Caco-2 (cell line): ENCODE data around the gene NTN4. TPM values are rescaled to one million over a fixed set of nuclear protein-coding genes. Genes with fewer than 3 reads are reported as not detected.

Experiments used
- BruUV-seq: library from RNA; stranded (reverse); fragments of 400-500 nt; replicated peaks from 2 replicates; lab custom pipeline; 2021; lab: Mats Ljungman, UMichigan
- CTCF ChIA-PET: fragments of 300-600 bp; sonication (Branson Sonifier 250); formaldehyde crosslinking; loops from one replicate; lab custom pipeline; 2022; ENCODE audit warnings: antibody characterized with exemption; lab: Charles Lee
- POLR2A ChIA-PET: fragments of 300-600 bp; sonication (Branson Sonifier 250); formaldehyde crosslinking; loops from one replicate; lab custom pipeline; 2022; ENCODE audit warnings: antibody characterized with exemption; lab: Charles Lee
- DNase-seq, 2 experiments: peaks; one replicate each; pipeline versions ENCODE4 v3.0.0 to v3.0.0-alpha.2; 2020 to 2022
- H3K27me3 ChIP-seq: replicated peaks from 2 replicates; pipeline ENCODE4 v1.6.0; 2011; ENCODE audit warnings: low read length; ENCODE audit not compliant: control insufficient read depth, insufficient read depth
- H3K36me3 ChIP-seq: 2 replicates; pipeline ENCODE4 v1.5.1; 2011; ENCODE audit warnings: low read length; ENCODE audit not compliant: control insufficient read depth, insufficient read depth
- H3K4me1 ChIP-seq: fragments of 250-450 bp; sonication (Bioruptor Pico); 2 replicates; pipeline ENCODE4 v1.5.1; 2020; ENCODE audit warnings: mild to moderate bottlenecking
- H3K4me3 ChIP-seq: 2 replicates; pipeline ENCODE4 v1.5.1; 2011; ENCODE audit warnings: low read depth, mild to moderate bottlenecking, control low read depth, low read length
- H3K9me3 ChIP-seq: fragments of 250-450 bp; sonication (Bioruptor Pico); 2 replicates; pipeline ENCODE4 v1.5.1; 2020; ENCODE audit warnings: mild to moderate bottlenecking, moderate library complexity
- H3K27ac Mint-ChIP-seq: one replicate; pipeline ENCODE4 v1.8.0; 2022; ENCODE audit warnings: mixed read lengths; ENCODE audit not compliant: unreplicated experiment
- H3K27me3 Mint-ChIP-seq: one replicate; pipeline ENCODE4 v1.8.0; 2022; ENCODE audit warnings: mixed read lengths; ENCODE audit not compliant: insufficient read depth, unreplicated experiment
- H3K36me3 Mint-ChIP-seq: one replicate; pipeline ENCODE4 v1.8.0; 2022; ENCODE audit warnings: mild to moderate bottlenecking, mixed read lengths; ENCODE audit not compliant: insufficient read depth, unreplicated experiment
- H3K4me1 Mint-ChIP-seq: one replicate; pipeline ENCODE4 v1.8.0; 2022; ENCODE audit warnings: low read depth, mixed read lengths; ENCODE audit not compliant: unreplicated experiment
- H3K4me3 Mint-ChIP-seq: one replicate; pipeline ENCODE4 v1.8.0; 2022; ENCODE audit warnings: mild to moderate bottlenecking, moderate library complexity, mixed read lengths; ENCODE audit not compliant: unreplicated experiment
- H3K9me3 Mint-ChIP-seq: one replicate; pipeline ENCODE4 v1.8.0; 2022; ENCODE audit warnings: mixed read lengths; ENCODE audit not compliant: unreplicated experiment
- CTCF ChIP-seq, 2 experiments: fragments of 200-600 bp in 1 of 2; IDR thresholded peaks; 1 replicate in 1 of 2; 2 replicates in 1 of 2; pipeline versions ENCODE4 v1.5.1 to v1.8.0; 2011 to 2022; ENCODE audit warnings: antibody characterized with exemption in 1 of 2, control low read depth in 1 of 2, inconsistent platforms in 1 of 2, low read depth in 1 of 2, low read length in 1 of 2, mild to moderate bottlenecking in 1 of 2, moderate library complexity in 1 of 2; ENCODE audit not compliant: insufficient read depth in 1 of 2, severe bottlenecking in 1 of 2, unreplicated experiment in 1 of 2
- intact Hi-C: fragments of 100-400 bp; cut with micrococcal nuclease; formaldehyde crosslinking; loops from one replicate; pipeline ENCODE4 v1.10.0; 2022; ENCODE audit not compliant: unreplicated experiment
- total RNA-seq: library from RNA; stranded (reverse); gene quantifications from 2 replicates; pipeline ENCODE4 v1.2.3, GENCODE V29; 2022

The NTN4 gene
- total RNA-seq, 1 experiment from 2014 or later = 54.1 TPM

GRCh38 chr12:95834572-95834971 lies 44.0 kb upstream of the NTN4 start:
- H3K9me3 Mint-ChIP-seq = no peaks in the 10 kb centered on the region
- Histone ChIP-seq H3K4me1 (peaks cover 5% of the 10 kb centered on the region; the same call in 1 of the 2 replicates), H3K36me3 (no peaks in the 10 kb centered on the region), H3K4me3 (no peak overlapping the region), H3K27me3 (no peaks in the 10 kb centered on the region), H3K9me3 (no peaks in the 10 kb centered on the region)
- POLR2A ChIA-PET = interaction anchor here (0.6 kb wide), 1 partner anchor 343 kb away, joined by 3 read pairs; no protein-coding TSS in a partner anchor
- no peak overlapping the region for H3K27ac Mint-ChIP-seq
- H3K4me3 Mint-ChIP-seq = no peak overlapping the region
- H3K4me1 Mint-ChIP-seq = peaks cover 7% of the 10 kb centered on the region
- no TSS peak for BruUV-seq
- no peaks in the 10 kb centered on the region for H3K36me3 Mint-ChIP-seq
- H3K27me3 Mint-ChIP-seq = peaks cover 9% of the 10 kb centered on the region
- CTCF ChIA-PET = no interaction called here
- no peak for DNase-seq
- TF ChIP-seq CTCF (IDR thresholded peaks at IDR 0.05; ENCODE audit: insufficient read depth in 1 of 2, low read depth in 1 of 2, low read length in 1 of 2, severe bottlenecking in 1 of 2, unreplicated experiment in 1 of 2) = no peak
- intact Hi-C loops = no loop called here

GRCh38 chr12:95830335-95831089 lies 39.9 kb upstream of the NTN4 start:
- Histone ChIP-seq H3K4me3 (no peak overlapping the region), H3K9me3 (no peaks in the 10 kb centered on the region), H3K27me3 (no peaks in the 10 kb centered on the region), H3K4me1 (no peaks in the 10 kb centered on the region), H3K36me3 (no peaks in the 10 kb centered on the region)
- Mint-ChIP-seq H3K27ac (no peak overlapping the region), H3K9me3 (no peaks in the 10 kb centered on the region), H3K27me3 (peaks cover 6% of the 10 kb centered on the region), H3K36me3 (no peaks in the 10 kb centered on the region), H3K4me3 (no peak overlapping the region), H3K4me1 (no peaks in the 10 kb centered on the region)
- ChIA-PET POLR2A (no interaction called here), CTCF (no interaction called here)
- intact Hi-C loops = no loop called here
- no peak for DNase-seq
- BruUV-seq = no TSS peak
- TF ChIP-seq CTCF (IDR thresholded peaks at IDR 0.05; ENCODE audit: insufficient read depth in 1 of 2, low read depth in 1 of 2, low read length in 1 of 2, severe bottlenecking in 1 of 2, unreplicated experiment in 1 of 2) = no peak

GRCh38 chr12:95829395-95829794 lies 38.8 kb upstream of the NTN4 start:
- ChIA-PET POLR2A (no interaction called here), CTCF (interaction anchor here (0.6 kb wide), 1 partner anchor 134 kb away, joined by 3 read pairs; no protein-coding TSS in a partner anchor)
- Histone ChIP-seq H3K4me3 (no peak overlapping the region), H3K4me1 (no peaks in the 10 kb centered on the region), H3K36me3 (no peaks in the 10 kb centered on the region), H3K27me3 (no peaks in the 10 kb centered on the region), H3K9me3 (no peaks in the 10 kb centered on the region)
- Mint-ChIP-seq H3K27me3 (peaks cover 6% of the 10 kb centered on the region), H3K9me3 (no peaks in the 10 kb centered on the region), H3K36me3 (no peaks in the 10 kb centered on the region), H3K4me3 (no peak overlapping the region), H3K27ac (no peak overlapping the region), H3K4me1 (no peaks in the 10 kb centered on the region)
- TF ChIP-seq CTCF (IDR thresholded peaks at IDR 0.05; ENCODE audit: insufficient read depth in 1 of 2, low read depth in 1 of 2, low read length in 1 of 2, severe bottlenecking in 1 of 2, unreplicated experiment in 1 of 2) = no peak
- intact Hi-C loops = no loop called here
- no TSS peak for BruUV-seq
- DNase-seq = no peak
